HS-27A (cell line): ENCODE results near the gene C1QTNF12.
"Not testable (repeated sequence)": the region's sequence is repeated elsewhere in the genome, so short reads cannot be mapped to it uniquely, and the experiment has no call there.

Experiments
- DNase-seq: peaks from one replicate; pipeline ENCODE4 v3.0.0-alpha.2; 2012; ENCODE audit warnings: low read depth, missing footprints

The C1QTNF12 gene

GRCh38 chr1:1259540-1259939 is 13.0 kb upstream of the C1QTNF12 start:
- no peak for DNase-seq

DNA sequence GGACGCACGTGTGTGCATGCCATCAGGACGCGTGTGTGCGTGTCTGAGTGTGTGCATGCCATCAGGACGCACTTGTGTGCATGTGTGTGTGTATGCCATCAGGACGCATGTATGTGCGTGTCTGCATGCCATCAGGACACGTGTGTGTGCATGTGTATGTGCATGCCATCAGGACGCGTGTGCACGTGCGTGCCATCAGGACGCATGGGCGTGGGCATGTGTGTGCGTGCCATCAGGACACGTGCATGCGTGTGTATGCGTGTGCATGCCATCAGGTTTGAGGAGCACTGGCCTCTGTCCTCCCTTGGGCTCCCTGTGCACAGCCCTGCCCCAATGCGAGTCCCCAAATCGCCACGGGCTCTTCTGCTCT is 12.6 kb upstream of the C1QTNF12 start:
- DNase-seq: no peak

DNA sequence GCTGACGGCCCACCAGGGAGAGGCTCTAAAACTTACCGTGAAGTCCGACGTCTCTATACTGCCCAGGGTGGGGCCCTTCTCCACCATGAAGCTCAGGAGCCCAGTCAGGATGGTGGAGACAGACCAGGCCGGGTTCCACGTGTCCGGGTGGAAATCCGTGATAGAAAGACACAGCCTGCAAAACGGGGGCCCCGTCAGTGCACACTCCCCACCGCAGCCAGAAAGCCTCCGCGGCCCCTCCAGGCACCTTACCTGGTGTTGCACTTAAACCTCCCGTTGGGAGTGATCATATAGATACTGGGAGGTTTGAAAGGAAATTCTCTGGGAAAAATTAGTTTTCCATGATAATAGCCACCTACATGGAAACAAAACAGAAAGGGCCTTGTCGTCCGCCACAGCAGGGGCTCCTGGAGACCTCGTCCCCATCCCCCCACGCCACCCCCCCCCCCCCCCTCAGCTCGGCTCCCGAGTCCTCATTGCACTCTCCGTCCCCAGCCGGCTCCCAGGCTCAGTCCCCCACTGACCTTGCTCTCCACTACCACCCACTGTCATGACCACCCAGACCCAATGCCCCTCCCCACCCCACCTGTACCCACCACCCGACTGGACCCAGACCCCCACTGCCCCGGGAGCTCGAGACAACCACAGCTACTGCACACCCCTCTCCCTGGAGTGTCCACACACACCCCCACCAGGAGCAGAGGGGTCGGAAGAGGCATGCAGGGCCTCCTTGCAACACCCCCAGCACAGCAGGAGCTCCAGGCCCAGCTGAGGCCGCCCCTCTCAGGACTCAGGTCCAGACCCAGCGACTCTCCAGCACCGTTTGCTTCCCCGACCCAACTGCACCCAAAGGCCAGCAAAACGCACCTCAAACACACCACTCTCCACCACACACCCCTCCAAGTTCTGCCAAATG is 10.7 kb upstream of the C1QTNF12 start:
- DNase-seq: no peak

GRCh38 chr1:1255611-1256010 is 9.1 kb upstream of the C1QTNF12 start:
- no peak for DNase-seq

DNA sequence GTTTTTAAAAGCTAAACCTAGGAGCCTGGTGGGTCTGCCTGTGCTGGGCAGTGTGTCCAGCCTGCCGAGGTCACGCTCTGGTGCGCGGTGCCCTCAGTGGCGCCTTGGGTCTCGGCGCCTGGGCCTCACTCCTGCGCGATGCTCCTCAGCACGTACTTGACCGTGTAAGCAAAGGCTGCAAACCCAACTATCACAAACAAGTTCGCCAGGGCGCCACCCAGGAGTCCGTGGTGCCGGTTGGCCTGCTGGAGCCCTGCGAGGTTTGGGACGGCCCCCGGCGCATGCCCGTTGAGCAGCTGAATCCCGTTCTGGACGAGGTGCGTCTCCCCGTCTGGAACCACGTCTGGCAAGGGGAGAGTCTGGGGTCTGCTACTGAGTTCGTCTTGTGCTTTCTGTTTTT is 8.6 kb upstream of the C1QTNF12 start:
- no peak for DNase-seq

DNA sequence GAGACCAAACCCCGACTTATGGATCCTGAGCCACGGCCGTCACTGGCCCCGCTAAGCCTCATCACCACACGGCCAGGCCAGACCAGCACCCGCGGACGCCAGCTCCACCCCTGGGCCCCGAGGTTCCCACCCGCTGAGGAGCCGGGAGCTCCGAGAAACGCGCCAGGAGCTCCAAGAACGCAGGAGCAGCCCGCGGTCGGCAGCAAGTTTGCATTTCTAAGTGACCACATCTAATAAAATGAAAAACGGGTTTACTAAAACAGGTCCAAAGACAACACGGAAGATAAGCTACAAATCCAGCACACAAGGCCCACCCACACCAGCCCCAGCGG is 8.1 kb upstream of the C1QTNF12 start:
- DNase-seq: no peak

GRCh38 chr1:1253972-1254666 is 7.6 kb upstream of the C1QTNF12 start:
- DNase-seq: no peak

GRCh38 chr1:1253314-1253713 is 6.8 kb upstream of the C1QTNF12 start:
- no peak for DNase-seq

DNA sequence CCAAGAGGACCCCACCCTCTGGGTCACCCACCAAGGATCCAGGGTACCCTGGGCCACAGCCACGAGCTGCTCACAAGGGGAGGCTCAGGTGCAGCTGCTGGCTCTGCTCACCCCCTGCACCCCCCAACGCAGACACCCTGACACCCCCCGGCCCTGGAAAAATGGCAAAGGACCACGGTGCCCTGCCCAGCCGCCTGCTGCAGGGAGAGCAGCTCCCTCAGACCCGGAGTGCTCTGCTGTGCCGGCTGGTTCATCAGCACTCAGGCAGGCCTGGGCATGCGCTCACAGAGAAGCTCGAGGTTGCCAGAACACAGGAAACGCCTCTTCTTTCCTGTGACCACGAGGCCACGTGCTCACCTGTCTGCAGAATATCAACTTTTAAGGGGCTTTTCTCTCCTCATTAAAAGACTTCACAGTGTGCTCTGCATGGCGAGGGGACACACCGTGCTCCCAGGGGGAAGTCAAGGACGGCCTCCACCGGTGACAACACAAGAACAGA is 4.3 kb upstream of the C1QTNF12 start:
- DNase-seq: no peak

DNA sequence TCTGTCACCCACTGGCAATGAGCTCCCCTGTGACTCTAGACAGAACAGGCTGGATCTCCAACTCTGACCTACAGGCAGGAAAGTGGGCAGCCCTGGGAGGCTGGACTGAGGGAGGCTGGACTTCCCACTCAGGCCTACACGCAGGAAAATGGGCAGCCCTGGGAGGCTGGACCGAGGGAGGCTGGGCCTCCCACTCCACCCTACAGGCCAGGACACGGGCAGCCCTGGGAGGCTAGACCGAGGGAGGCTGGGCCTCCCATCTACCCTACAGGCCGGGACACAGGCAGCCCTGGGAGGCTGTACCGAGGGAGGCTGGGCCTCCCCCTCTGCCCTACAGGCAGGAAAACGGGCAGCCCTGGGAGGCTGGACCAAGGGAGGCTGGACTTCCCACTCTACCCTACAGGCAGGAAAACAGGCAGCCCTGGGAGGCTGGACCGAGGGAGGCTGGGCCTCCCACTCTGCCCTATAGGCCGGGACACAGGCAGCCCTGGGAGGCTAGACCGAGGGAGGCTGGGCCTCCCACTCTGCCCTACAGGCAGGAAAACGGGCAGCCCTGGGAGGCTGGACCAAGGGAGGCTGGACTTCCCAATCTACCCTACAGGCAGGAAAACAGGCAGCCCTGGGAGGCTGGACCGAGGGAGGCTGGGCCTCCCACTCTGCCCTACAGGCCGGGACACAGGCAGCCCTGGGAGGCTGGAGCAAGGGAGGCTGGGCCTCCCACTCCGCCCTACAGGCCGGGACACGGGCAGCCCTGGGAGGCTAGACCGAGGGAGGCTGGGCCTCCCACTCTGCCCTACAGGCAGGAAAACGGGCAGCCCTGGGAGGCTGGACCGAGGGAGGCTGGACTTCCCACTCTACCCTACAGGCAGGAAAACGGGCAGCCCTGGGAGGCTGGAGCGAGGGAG is 1.7 kb upstream of the C1QTNF12 start:
- DNase-seq: not testable (repeated sequence)

DNA sequence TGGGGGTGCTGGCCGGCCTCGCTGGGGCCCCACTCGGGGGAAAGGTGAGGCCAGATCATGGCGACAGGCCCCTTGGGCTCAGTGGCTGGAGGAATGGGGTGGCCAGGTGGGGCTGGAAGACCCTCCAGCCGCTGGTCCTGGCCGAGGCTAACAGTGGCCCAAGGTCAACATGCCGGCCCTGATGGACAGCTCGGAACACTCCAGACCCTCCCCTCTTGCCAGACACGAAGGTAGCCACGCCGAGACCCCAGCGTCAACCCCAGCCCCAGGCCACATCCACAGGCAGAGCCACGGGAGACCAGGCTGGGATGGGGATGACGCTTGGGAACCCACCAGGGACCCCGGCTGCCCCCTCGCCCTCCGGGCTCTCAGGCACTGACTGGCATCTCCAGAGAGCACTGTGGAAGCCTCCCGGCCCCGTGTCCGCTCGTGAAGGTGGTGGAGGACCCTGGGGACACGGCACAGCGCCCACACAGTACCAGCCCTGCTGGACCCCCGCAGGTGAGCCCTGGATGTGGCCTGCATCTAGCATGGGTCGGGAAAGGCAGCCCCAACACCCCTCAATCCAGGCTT is 905 bp upstream of the C1QTNF12 start:
- no peak for DNase-seq

- no peak for DNase-seq
These were observed 525 bp downstream of the C1QTNF12 start for GRCh38 chr1:1245817-1246576.

GRCh38 chr1:1245178-1245816 is 1.2 kb downstream of the C1QTNF12 start:
- no peak for DNase-seq

GRCh38 chr1:1244192-1244811 is 2.2 kb downstream of the C1QTNF12 start:
- DNase-seq: no peak

- DNase-seq: no peak
These were observed 2.7 kb downstream of the C1QTNF12 start for GRCh38 chr1:1243807-1244191.

DNA sequence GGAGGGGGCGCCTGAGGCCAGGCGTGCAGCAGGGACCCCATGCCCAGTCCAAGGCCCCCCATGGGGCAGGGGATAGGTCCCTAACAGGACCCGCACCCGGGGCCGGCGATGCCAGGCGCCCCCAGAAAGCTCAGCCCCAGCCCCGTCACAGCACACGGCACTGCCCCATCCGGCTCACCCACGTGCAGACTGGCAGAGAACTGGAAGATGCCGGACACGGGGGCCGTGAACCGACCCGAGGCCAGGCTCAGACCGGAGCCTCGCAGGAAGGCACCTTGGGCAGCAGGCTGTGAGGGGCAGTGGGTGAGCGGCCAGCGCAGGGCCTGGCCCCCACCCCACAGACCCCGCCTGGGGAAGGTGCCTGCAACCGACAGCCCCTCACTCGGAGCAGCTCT is 3.3 kb downstream of the C1QTNF12 start:
- DNase-seq: no peak

DNA sequence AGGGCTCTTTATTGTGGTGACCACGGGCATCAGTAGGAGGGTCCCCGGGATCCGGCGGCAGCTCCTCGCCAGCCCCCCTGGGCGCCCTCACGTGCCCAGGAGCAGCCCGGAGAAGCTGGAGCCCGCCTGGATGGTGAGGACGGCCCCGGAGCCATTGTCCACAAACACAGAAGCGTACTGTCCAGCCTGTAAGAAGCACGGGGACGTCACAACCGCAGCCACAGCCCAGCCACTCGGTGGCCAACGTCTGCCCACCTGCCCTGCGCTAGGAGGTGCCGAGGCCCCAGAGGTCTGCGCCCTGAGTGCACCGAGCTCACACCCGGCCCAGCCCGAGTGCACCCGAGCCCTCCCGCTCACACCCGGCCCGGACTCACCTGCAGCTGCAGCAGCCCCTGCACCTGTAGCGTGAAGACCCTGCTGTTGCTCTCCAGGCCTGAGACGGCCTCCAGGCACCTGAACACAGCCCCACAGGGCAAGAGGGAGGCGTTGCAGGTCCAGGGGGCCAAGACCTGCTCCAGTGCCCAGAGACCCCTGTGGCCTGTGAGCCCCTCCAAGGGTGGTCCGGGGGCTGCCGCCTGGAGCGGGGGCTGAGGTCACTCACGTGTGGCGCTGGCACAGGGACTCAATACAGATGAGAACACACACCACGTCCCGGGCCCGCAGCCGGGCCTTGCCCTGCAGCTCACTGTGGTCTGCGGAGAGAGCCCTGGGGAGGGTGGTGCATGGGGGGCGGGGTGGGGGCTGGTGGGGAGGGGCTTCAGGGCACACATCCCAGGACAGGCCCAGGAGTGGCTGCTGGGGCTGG is 3.9 kb downstream of the C1QTNF12 start:
- no peak for DNase-seq

DNA sequence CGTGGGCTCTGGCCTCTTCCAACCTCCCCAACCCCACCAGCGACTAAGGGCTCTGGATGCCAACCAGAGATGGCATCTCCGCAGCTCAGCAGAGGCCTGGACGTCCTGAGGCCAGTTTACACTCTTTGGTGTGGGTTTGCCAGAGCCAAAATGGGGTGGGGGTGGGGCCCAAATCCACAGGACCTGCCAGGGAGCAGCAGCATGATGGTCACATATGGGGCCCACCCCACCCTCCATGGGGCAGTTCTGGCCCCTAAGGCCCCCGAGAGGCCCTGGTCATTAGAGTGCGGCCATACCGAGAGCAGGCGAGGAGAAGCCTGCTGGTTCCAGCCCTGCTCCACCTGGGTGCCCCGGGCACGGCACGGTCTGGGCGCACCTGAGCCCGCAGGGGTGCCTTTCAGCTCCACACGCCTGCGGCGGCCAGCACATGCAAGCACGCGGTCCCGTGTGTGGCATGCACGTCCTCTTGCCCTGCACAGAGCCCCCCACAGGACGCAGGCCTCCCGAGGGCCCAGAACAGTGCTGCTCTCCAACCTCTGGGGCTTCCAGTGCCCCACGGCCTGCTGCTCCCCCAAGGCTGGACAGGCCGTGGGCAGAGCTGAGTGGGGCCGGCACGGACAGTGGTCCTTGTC is 4.8 kb downstream of the C1QTNF12 start:
- DNase-seq: no peak
